RWPE1 (cell line): Measurements from ENCODE around the gene TBXAS1.

Experiments
- CTCF ChIA-PET: fragments of 350-600 bp; sonication (Branson Sonifier 250); formaldehyde crosslinking; extraction: SDS; loops from one replicate; lab custom pipeline; 2021; lab: Yijun Ruan, JAX
- POLR2A ChIA-PET: fragments of 400-600 bp; formaldehyde crosslinking; extraction: SDS; loops from one replicate; lab custom pipeline; 2020; ENCODE audit warnings: antibody characterized with exemption; ENCODE audit not compliant: low non-redundant PET; lab: Yijun Ruan, JAX
- DNase-seq: peaks from one replicate; pipeline ENCODE4 v3.0.0; 2012; ENCODE audit warnings: low spot score
- H3K27ac ChIP-seq: fragments of 450-650 bp; 2 replicates; pipeline ENCODE4 v1.5.1; 2017
- TF ChIP-seq, protein P1 (sequence below): fragments of 450-650 bp; conservative IDR thresholded peaks from 2 replicates; pipeline ENCODE4 v1.5.1; 2017; ENCODE audit warnings: low read depth, mild to moderate bottlenecking

TBXAS1 gene

DNA sequence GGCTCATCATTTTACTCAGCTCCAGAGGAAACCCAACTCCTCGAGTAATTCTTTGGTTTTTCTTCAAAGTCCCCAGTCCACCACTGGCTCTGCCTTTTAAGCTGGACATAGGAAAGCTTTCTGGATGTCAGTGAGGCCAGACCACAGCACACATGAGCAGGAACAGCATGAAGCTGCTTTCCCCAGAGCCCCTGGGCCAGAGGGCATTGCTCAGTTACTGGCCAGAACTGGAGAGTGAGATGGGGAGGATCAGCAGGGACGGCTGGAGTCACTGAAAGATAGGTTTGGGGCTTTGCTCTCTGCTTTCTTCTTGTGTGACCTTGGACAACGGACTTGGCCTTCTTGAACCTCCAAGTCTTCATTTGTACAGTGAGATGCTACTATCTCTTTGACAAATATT lies 190.5 kb downstream of the TBXAS1 start:
- POLR2A ChIA-PET: no interaction called here
- CTCF ChIA-PET: no interaction called here
- TF ChIP-seq, protein P1, sequence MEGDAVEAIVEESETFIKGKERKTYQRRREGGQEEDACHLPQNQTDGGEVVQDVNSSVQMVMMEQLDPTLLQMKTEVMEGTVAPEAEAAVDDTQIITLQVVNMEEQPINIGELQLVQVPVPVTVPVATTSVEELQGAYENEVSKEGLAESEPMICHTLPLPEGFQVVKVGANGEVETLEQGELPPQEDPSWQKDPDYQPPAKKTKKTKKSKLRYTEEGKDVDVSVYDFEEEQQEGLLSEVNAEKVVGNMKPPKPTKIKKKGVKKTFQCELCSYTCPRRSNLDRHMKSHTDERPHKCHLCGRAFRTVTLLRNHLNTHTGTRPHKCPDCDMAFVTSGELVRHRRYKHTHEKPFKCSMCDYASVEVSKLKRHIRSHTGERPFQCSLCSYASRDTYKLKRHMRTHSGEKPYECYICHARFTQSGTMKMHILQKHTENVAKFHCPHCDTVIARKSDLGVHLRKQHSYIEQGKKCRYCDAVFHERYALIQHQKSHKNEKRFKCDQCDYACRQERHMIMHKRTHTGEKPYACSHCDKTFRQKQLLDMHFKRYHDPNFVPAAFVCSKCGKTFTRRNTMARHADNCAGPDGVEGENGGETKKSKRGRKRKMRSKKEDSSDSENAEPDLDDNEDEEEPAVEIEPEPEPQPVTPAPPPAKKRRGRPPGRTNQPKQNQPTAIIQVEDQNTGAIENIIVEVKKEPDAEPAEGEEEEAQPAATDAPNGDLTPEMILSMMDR: no peak
- no peak overlapping the region for H3K27ac ChIP-seq
- DNase-seq: no peak

DNA sequence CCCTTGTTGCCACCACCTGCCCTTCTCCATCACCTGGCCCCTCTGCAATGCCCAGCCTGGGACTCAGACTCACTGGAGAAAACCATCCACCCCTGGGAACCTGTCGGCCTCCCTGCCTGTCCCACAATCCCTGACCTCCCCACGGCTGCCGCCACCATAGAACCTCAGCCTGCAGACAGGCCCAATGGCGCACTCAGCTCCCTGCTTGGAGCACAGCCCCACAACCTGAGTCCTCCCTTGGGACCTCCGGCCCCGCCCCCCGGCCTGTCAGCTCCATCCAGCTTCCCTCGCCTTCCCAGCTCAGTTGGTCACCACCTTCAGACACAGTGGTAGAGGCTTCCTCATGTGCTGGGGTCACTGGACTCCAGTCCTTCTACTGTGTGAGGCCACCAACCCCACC lies 192.5 kb downstream of the TBXAS1 start:
- TF ChIP-seq, protein P1: no peak
- no peak overlapping the region for H3K27ac ChIP-seq
- no peak for DNase-seq
- CTCF ChIA-PET: no interaction called here
- POLR2A ChIA-PET: interaction anchor here (0.6 kb wide), 1 partner anchor 295 kb away, joined by 3 read pairs; no protein-coding TSS in a partner anchor

- TF ChIP-seq, protein P1: no peak
- CTCF ChIA-PET: interaction anchor here (0.6 kb wide), 1 partner anchor 8 kb away, joined by 3 read pairs; no protein-coding TSS in a partner anchor
- DNase-seq: no peak
- no peak overlapping the region for H3K27ac ChIP-seq
- POLR2A ChIA-PET: no interaction called here
Observed at GRCh38 chr7:140022582-140023211, 193.6 kb downstream of the TBXAS1 start.

DNA sequence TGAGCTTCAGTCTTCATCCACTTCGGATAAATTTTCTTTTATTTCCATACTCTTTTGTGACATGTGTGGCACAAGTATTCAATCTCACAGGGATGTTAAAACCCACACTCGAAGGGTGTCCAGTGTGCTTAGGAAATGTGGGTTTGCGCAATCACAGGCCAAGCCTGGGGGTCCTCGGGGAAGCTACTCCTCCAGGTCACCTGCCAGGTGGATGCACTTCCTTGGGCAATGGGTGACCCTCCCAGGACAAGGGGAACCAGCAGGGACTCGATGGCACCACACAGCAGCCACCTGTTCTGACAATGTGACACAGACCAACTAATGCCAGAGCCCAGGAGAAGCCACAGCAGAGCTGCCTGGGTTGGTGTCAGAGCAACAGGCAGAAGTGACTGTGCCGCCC lies 194.7 kb downstream of the TBXAS1 start:
- POLR2A ChIA-PET: no interaction called here
- CTCF ChIA-PET: no interaction called here
- no peak overlapping the region for H3K27ac ChIP-seq
- TF ChIP-seq, protein P1: no peak
- no peak for DNase-seq

- CTCF ChIA-PET: no interaction called here
- POLR2A ChIA-PET: no interaction called here
- DNase-seq: no peak
- H3K27ac ChIP-seq: no peak overlapping the region
- TF ChIP-seq, protein P1: no peak
Observed at GRCh38 chr7:140024585-140024984, 195.5 kb downstream of the TBXAS1 start.

- CTCF ChIA-PET: no interaction called here
- H3K27ac ChIP-seq: no peak overlapping the region
Observed at GRCh38 chr7:140025241-140025640, 196.2 kb downstream of the TBXAS1 start.

More at GRCh38 chr7:140025241-140025640, 196.2 kb downstream of the TBXAS1 start:
- DNase-seq: no peak
- POLR2A ChIA-PET: no interaction called here
- TF ChIP-seq, protein P1: no peak
